CD4-positive, alpha-beta T cell treated with Interleukin-4 for 4 hours (primary cell): ENCODE results near the gene CHST8.

Experiments
- DNase-seq: peaks from one replicate; pipeline ENCODE4 v3.0.0-alpha.2; 2020

The CHST8 gene

GRCh38 chr19:33675501-33676124, 53.9 kb downstream of the CHST8 start:
- no peak for DNase-seq

- DNase-seq = no peak
These were observed 55.4 kb downstream of the CHST8 start for GRCh38 chr19:33676999-33677665.

- no peak for DNase-seq
These were observed 56.1 kb downstream of the CHST8 start for GRCh38 chr19:33677745-33678426.

- no peak for DNase-seq
These were observed 57.2 kb downstream of the CHST8 start for GRCh38 chr19:33678796-33679585.

GRCh38 chr19:33679696-33680095, 57.9 kb downstream of the CHST8 start:
- DNase-seq = no peak

- DNase-seq = no peak
These were observed 59.4 kb downstream of the CHST8 start for GRCh38 chr19:33681081-33681680.

- no peak for DNase-seq
These were observed 62.3 kb downstream of the CHST8 start for GRCh38 chr19:33683881-33684537.

- no peak for DNase-seq
These were observed 62.9 kb downstream of the CHST8 start for GRCh38 chr19:33684538-33685232.

GRCh38 chr19:33685541-33685940, 63.8 kb downstream of the CHST8 start:
- no peak for DNase-seq

- no peak for DNase-seq
These were observed 64.5 kb downstream of the CHST8 start for GRCh38 chr19:33686262-33686661.

GRCh38 chr19:33686687-33687480, 65.1 kb downstream of the CHST8 start:
- no peak for DNase-seq

- no peak for DNase-seq
These were observed 65.9 kb downstream of the CHST8 start for GRCh38 chr19:33687481-33688170.

- DNase-seq = no peak
These were observed 66.6 kb downstream of the CHST8 start for GRCh38 chr19:33688171-33688992.

GRCh38 chr19:33689138-33689746, 67.5 kb downstream of the CHST8 start:
- no peak for DNase-seq

GRCh38 chr19:33689868-33690267, 68.1 kb downstream of the CHST8 start:
- no peak for DNase-seq

GRCh38 chr19:33690378-33691029, 68.8 kb downstream of the CHST8 start:
- no peak for DNase-seq

- DNase-seq = no peak
These were observed 69.3 kb downstream of the CHST8 start for GRCh38 chr19:33691030-33691427.

GRCh38 chr19:33691736-33692135, 70.0 kb downstream of the CHST8 start:
- no peak for DNase-seq
